K562 treated with DMSO at 1 percent for 24 hours (cell line): ENCODE data around the gene SNX4. TPM values are rescaled to one million over a fixed set of nuclear protein-coding genes. Genes with fewer than 3 reads are reported as not detected.

Experiments
- total RNA-seq: library from RNA; unstranded; fragments of 300-600 nt; gene quantifications from 2 replicates; pipeline ENCODE4 v1.2.3, GENCODE V29; 2022; ENCODE audit warnings: low read depth; ENCODE audit not compliant: insufficient read depth

The SNX4 gene
- 19.6 and 22.1 TPM in 2 replicates for total RNA-seq

DNA sequence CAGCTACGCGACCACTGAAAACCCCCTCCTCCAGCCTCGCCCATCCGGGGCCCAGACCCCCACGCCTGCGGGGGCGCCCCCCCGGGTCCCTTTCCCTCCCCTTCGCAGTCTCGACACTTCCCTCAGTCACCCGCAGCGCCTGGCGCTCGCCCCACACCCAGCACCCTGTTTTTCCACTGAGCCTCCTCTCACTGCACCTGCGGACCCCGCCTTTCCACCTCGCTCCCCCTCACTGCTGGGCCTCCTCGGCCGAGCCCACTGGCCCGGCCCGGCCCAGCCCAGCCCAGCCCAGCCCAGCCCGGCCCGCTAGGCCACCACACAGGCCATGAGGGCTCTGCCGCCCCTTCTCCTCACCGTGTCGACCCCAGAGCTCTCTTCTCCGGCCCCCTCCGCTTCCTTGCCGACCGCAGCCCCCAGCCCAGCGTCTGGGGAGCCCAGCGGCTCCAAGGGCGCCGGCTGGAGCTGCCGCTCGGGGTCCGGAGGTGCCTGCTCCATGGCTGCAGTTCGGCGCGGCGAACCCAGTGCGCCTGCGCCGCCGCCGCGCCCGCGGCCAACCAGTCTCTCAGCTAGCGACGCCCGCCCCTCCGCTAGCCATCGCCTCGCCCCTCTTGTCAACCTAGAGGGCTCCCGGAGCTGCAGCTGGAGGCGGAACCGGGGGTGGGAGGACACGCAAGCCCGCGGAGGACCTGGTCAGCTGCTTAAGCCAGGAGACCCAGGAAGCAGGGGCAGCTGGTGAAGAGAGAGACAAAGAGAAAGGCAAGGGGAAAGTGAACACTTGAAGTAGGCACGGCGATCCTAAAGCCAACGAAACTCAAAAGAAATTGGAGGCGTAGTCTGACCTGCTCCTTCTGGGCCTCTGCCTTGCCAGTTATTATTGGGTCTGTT lies at the start of gene SNX4:
SNX4 (minus strand) TSS at position 525 of the 885 bp plus-strand sequence; CDS start at position 495, 30 bp downstream.

Other genes starting within 250 kb of the SNX4 start
- gene ZNF148, start 144.9 kb downstream of the SNX4 start, total RNA-seq = 4.1 and 5.0 TPM in 2 replicates
- gene OSBPL11, start 75.3 kb upstream of the SNX4 start, total RNA-seq = 3.7 and 4.2 TPM in 2 replicates